Ishikawa (cell line): ENCODE measurements around the gene GCSH.

Experiments used
- CEBPB ChIP-seq: IDR thresholded peaks from 2 replicates; pipeline ENCODE4 v1.6.1; 2012
- CREB1 ChIP-seq: IDR thresholded peaks from 2 replicates; pipeline ENCODE4 v1.6.1; 2012; ENCODE audit warnings: low read depth
- EGR1 ChIP-seq: IDR thresholded peaks from 2 replicates; pipeline ENCODE4 v1.6.1; 2012
- EP300 ChIP-seq: IDR thresholded peaks from 2 replicates; pipeline ENCODE4 v1.6.1; 2012; ENCODE audit warnings: borderline replicate concordance
- FOXM1 ChIP-seq: IDR thresholded peaks from 2 replicates; pipeline ENCODE4 v1.6.1; 2012; ENCODE audit warnings: low read depth, borderline replicate concordance
- NFIC ChIP-seq: IDR thresholded peaks from 2 replicates; pipeline ENCODE4 v1.6.1; 2012
- RAD21 ChIP-seq: IDR thresholded peaks from 2 replicates; pipeline ENCODE4 v1.6.1; 2012; ENCODE audit warnings: low read depth
- TAF1 ChIP-seq: IDR thresholded peaks from 2 replicates; pipeline ENCODE4 v1.6.1; 2012; ENCODE audit warnings: low read depth, mild to moderate bottlenecking
- TEAD4 ChIP-seq: IDR thresholded peaks from 2 replicates; pipeline ENCODE4 v1.6.1; 2012
- TF ChIP-seq, protein P1 (sequence below): IDR thresholded peaks from 2 replicates; pipeline ENCODE4 v1.6.1; 2012; ENCODE audit warnings: low read depth, mild to moderate bottlenecking
- TF ChIP-seq, protein P2 (sequence below): IDR thresholded peaks from 2 replicates; pipeline ENCODE4 v1.6.1; 2012
- TF ChIP-seq, protein P3 (sequence below): IDR thresholded peaks from 2 replicates; pipeline ENCODE4 v1.6.1; 2012

DNA sequence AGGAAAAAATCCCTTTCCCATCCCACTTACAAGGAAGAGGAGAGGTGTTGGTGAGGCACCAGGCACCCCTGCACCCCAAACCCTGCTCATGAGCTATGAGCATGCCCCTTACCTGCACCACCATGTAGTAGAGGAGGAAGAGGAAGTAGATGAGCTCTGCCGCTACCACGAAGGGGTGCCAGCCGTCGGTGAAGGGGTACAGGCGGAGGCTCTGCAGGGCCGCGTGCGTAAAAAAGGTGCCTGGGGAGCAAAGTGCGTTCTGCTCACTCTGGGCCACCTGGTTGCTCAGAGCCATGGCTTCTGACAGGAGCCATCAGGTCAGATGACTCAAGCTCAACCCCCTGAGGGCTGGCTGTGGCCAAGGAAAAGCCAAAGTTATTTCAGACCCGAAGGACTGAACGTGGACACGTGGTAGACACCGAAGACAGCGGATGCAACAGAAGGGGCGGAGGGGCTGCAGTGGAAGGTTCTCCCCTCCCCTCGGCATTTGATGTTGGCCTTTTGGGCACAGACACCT is 25.3 kb upstream of the GCSH start:
- TF ChIP-seq, protein P1, sequence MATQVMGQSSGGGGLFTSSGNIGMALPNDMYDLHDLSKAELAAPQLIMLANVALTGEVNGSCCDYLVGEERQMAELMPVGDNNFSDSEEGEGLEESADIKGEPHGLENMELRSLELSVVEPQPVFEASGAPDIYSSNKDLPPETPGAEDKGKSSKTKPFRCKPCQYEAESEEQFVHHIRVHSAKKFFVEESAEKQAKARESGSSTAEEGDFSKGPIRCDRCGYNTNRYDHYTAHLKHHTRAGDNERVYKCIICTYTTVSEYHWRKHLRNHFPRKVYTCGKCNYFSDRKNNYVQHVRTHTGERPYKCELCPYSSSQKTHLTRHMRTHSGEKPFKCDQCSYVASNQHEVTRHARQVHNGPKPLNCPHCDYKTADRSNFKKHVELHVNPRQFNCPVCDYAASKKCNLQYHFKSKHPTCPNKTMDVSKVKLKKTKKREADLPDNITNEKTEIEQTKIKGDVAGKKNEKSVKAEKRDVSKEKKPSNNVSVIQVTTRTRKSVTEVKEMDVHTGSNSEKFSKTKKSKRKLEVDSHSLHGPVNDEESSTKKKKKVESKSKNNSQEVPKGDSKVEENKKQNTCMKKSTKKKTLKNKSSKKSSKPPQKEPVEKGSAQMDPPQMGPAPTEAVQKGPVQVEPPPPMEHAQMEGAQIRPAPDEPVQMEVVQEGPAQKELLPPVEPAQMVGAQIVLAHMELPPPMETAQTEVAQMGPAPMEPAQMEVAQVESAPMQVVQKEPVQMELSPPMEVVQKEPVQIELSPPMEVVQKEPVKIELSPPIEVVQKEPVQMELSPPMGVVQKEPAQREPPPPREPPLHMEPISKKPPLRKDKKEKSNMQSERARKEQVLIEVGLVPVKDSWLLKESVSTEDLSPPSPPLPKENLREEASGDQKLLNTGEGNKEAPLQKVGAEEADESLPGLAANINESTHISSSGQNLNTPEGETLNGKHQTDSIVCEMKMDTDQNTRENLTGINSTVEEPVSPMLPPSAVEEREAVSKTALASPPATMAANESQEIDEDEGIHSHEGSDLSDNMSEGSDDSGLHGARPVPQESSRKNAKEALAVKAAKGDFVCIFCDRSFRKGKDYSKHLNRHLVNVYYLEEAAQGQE = no peak
- TF ChIP-seq, protein P2, sequence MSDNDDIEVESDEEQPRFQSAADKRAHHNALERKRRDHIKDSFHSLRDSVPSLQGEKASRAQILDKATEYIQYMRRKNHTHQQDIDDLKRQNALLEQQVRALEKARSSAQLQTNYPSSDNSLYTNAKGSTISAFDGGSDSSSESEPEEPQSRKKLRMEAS = no peak
- TF ChIP-seq TEAD4 = no peak
- TF ChIP-seq TAF1 = no peak
- no peak for TF ChIP-seq RAD21
- TF ChIP-seq NFIC = no peak
- TF ChIP-seq FOXM1 = no peak
- TF ChIP-seq CEBPB = no peak
- TF ChIP-seq CREB1 = no peak
- no peak for TF ChIP-seq EP300
- TF ChIP-seq, protein P3, sequence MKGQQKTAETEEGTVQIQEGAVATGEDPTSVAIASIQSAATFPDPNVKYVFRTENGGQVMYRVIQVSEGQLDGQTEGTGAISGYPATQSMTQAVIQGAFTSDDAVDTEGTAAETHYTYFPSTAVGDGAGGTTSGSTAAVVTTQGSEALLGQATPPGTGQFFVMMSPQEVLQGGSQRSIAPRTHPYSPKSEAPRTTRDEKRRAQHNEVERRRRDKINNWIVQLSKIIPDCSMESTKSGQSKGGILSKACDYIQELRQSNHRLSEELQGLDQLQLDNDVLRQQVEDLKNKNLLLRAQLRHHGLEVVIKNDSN = no peak
- TF ChIP-seq EGR1 = no peak
